K562 (cell line): ENCODE results near the gene STAT4. TPM values are rescaled to one million over a fixed set of nuclear protein-coding genes. Genes with fewer than 3 reads are reported as not detected.

Experiments used
- BCOR ChIP-seq: fragments of 450-650 bp; IDR thresholded peaks from 2 replicates; pipeline ENCODE4 v1.6.1; 2016
- CHD1 ChIP-seq: fragments of 200-600 bp; sonication (generic); IDR thresholded peaks from one replicate; pipeline ENCODE4 v1.6.1; 2012; ENCODE audit warnings: mild to moderate bottlenecking, moderate library complexity, low read length, inconsistent platforms
- GATAD2A ChIP-seq: fragments of 450-650 bp; IDR thresholded peaks from 2 replicates; pipeline ENCODE4 v1.6.1; 2017
- HDAC6 ChIP-seq: IDR thresholded peaks from 2 replicates; pipeline ENCODE4 v1.6.1; 2012; ENCODE audit warnings: low read depth, mild to moderate bottlenecking, control low read depth, inconsistent platforms, low read length, moderate library complexity
- HNRNPLL ChIP-seq: fragments of 200-400 bp; formaldehyde crosslinking; IDR thresholded peaks from 2 replicates; pipeline ENCODE4 v1.6.1; 2017; ENCODE audit warnings: low read length, low read depth, mild to moderate bottlenecking; ENCODE audit not compliant: poor library complexity, severe bottlenecking
- ID3 ChIP-seq, 2 experiments: fragments of 250-450 bp in 1 of 2; fragments of 450-650 bp in 1 of 2; sonication (Bioruptor Pico) in 1 of 2; IDR thresholded peaks; 2 replicates each; pipeline versions ENCODE4 v1.6.1 to v1.8.0; 2016 to 2021; ENCODE audit warnings: mild to moderate bottlenecking in 2 of 2, moderate library complexity in 2 of 2, missing compliant biosample characterization in 1 of 2, missing genetic modification characterization in 1 of 2
- JUND ChIP-seq, 2 experiments: IDR thresholded peaks; 2 replicates in 1 of 2; 3 replicates in 1 of 2; pipeline ENCODE4 v1.6.1; 2011; ENCODE audit warnings: borderline replicate concordance in 2 of 2, low read depth in 2 of 2, low read length in 2 of 2, improper control_type of control experiment in 1 of 2, missing biosample characterization in 1 of 2, missing genetic modification characterization in 1 of 2, missing genetic modification reagents in 1 of 2
- NBN ChIP-seq: fragments of 450-650 bp; IDR thresholded peaks from 2 replicates; pipeline ENCODE4 v1.6.1; 2016; ENCODE audit warnings: low read depth, mild to moderate bottlenecking
- NR4A1 ChIP-seq, 2 experiments: fragments of 250-450 bp in 1 of 2; fragments of 450-650 bp in 1 of 2; sonication (Bioruptor Pico) in 1 of 2; IDR thresholded peaks; 2 replicates each; pipeline versions ENCODE4 v1.4.0 to v1.6.1; 2016 to 2020; ENCODE audit warnings: mild to moderate bottlenecking in 2 of 2, missing compliant biosample characterization in 1 of 2, missing genetic modification characterization in 1 of 2, moderate library complexity in 1 of 2
- RBM34 ChIP-seq: fragments of 200-400 bp; formaldehyde crosslinking; IDR thresholded peaks from 2 replicates; pipeline ENCODE4 v1.6.1; 2018; ENCODE audit warnings: low read length, borderline replicate concordance; ENCODE audit not compliant: insufficient read depth
- RHOXF2B ChIP-seq: fragments of 250-450 bp; sonication (Bioruptor Pico); conservative IDR thresholded peaks from 2 replicates; pipeline ENCODE4 v1.5.1; 2021
- SREBF2 ChIP-seq: sonication (generic); formaldehyde crosslinking; IDR thresholded peaks from 2 replicates; pipeline ENCODE4 v1.4.0; 2020; ENCODE audit warnings: mild to moderate bottlenecking, missing genetic modification reagents
- STAT5B ChIP-seq: fragments of 250-450 bp; sonication (Bioruptor Pico); IDR thresholded peaks from 2 replicates; pipeline ENCODE4 v1.8.0; 2021; ENCODE audit warnings: mild to moderate bottlenecking, inconsistent platforms
- ZBTB11 ChIP-seq, 3 experiments: fragments of 200-800 bp in 1 of 3; fragments of 250-450 bp in 1 of 3; fragments of 450-650 bp in 1 of 3; sonication (Bioruptor Pico) in 1 of 3; sonication (Bioruptor generic) in 1 of 3; formaldehyde crosslinking in 1 of 3; IDR thresholded peaks; 2 replicates each; pipeline versions ENCODE4 v1.6.1 to v1.8.0; 2016 to 2022; ENCODE audit warnings: mild to moderate bottlenecking in 2 of 3, missing genetic modification characterization in 2 of 3, missing compliant biosample characterization in 1 of 3, moderate library complexity in 1 of 3
- ZBTB12 ChIP-seq: fragments of 250-450 bp; sonication (Bioruptor Pico); IDR thresholded peaks from 2 replicates; pipeline ENCODE4 v1.4.0; 2020
- ZBTB17 ChIP-seq: fragments of 450-650 bp; formaldehyde crosslinking; IDR thresholded peaks from 2 replicates; pipeline ENCODE4 v1.4.0; 2020; ENCODE audit warnings: mild to moderate bottlenecking
- ZBTB5 ChIP-seq: fragments of 450-650 bp; IDR thresholded peaks from 2 replicates; pipeline ENCODE4 v1.6.1; 2017; ENCODE audit warnings: antibody characterized with exemption
- ZNF217 ChIP-seq: sonication (generic); formaldehyde crosslinking; IDR thresholded peaks from 2 replicates; pipeline ENCODE4 v1.8.0; 2022; ENCODE audit warnings: mild to moderate bottlenecking, missing genetic modification reagents
- ZNF76 ChIP-seq: fragments of 250-450 bp; sonication (Bioruptor Pico); IDR thresholded peaks from 2 replicates; pipeline ENCODE4 v1.4.0; 2020; ENCODE audit warnings: mild to moderate bottlenecking, moderate library complexity, borderline replicate concordance
- ZZZ3 ChIP-seq: fragments of 450-650 bp; IDR thresholded peaks from 2 replicates; pipeline ENCODE4 v1.6.1; 2016; ENCODE audit warnings: antibody characterized with exemption, mild to moderate bottlenecking, moderate library complexity
- polyA plus RNA-seq, 8 experiments: library from polyadenylated mRNA; depleted of rRNA in 4 of 8; stranded (reverse) in 5 of 8; unstranded in 3 of 8; fragments of >200 nt; fragmentation: Nextera tagmentation in 2 of 8; fragmentation: Illumina TruSeq in 1 of 8; extraction: Ambion mirVana in 2 of 8; extraction: Trizol in 1 of 8; gene quantifications; 2 replicates each; pipeline versions ENCODE4 v1.2.1 to v1.2.3, GENCODE V29; 2011 to 2014; ENCODE audit warnings: inconsistent platforms in 1 of 8, missing spikeins in 1 of 8
- total RNA-seq, 7 experiments: library from RNA; depleted of rRNA in 6 of 7; stranded (reverse); fragments of >200 nt in 6 of 7; fragmentation: Illumina TruSeq in 2 of 7; extraction: Trizol in 2 of 7; gene quantifications; 2 replicates each; pipeline versions ENCODE4 v1.2.1 to v1.2.3, GENCODE V29; 2011 to 2021; ENCODE audit warnings: low replicate concordance in 1 of 7

The STAT4 gene
- total and polyA plus RNA-seq, 9 of the 15 experiments (the other 6 are each of a cell fraction or from before 2014, with no cell fraction given) = 0.01 to 0.06 (median 0.03) TPM; not detected in 6

GRCh38 chr2:191020221-191020741 is 130.5 kb downstream of the STAT4 start (continued):
- TF ChIP-seq ZBTB11 (CRISPR knock-in tag; IDR thresholded peaks at IDR 0.05) (peak in 1 of 3 experiments; percentile 61; a peak in 1 of 6 replicates), ZBTB12 (CRISPR knock-in tag) (0 out of 2 replicates have a peak, but pooled peaks have one; percentile 34), ZBTB17 (no peak), HDAC6 (no peak), ZBTB5 (no peak), JUND (IDR thresholded peaks at IDR 0.05; ENCODE audit: borderline replicate concordance, low read depth, low read length) (peak; percentile 94), JUND (tag; IDR thresholded peaks at IDR 0.05; ENCODE audit: borderline replicate concordance, low read depth, low read length) (peak; percentile 46; the same call in 1 of the 3 replicates), RBM34 (no peak), SREBF2 (CRISPR knock-in tag) (no peak), ID3 (CRISPR knock-in tag; IDR thresholded peaks at IDR 0.05) (no peak), ID3 (tag; IDR thresholded peaks at IDR 0.05) (0 out of 2 replicates have a peak, but pooled peaks have one; percentile 13), ZNF76 (no peak), BCOR (peak; percentile 64; the same call in 1 of the 2 replicates), GATAD2A (peak; percentile 72; the same call in 1 of the 2 replicates), ZZZ3 (no peak), STAT5B (CRISPR knock-in tag) (no peak), CHD1 (no peak), RHOXF2B (CRISPR knock-in tag) (no peak), NBN (0 out of 2 replicates have a peak, but pooled peaks have one; percentile 66), ZNF217 (CRISPR knock-in tag) (no peak), NR4A1 (CRISPR knock-in tag; IDR thresholded peaks at IDR 0.05) (0 out of 2 replicates have a peak, but pooled peaks have one; percentile 21), NR4A1 (tag; IDR thresholded peaks at IDR 0.05) (no peak), HNRNPLL (peak; percentile 84)
